ENCODE results near the gene DNAJC25.
"Not testable (repeated sequence)": the region's sequence is repeated elsewhere in the genome, so short reads cannot be mapped to it uniquely, and the experiment has no call there.

DNAJC25 gene

GRCh38 chr9:111628411-111628810, 2.7 kb upstream of the DNAJC25 start:
- no peak for DNase-seq

GRCh38 chr9:111630182-111630963, 761 bp upstream of the DNAJC25 start:
- DNase-seq = no peak

- no peak for DNase-seq
Observed at GRCh38 chr9:111630964-111631213, 245 bp upstream of the DNAJC25 start.

GRCh38 chr9:111632060-111632459, 926 bp downstream of the DNAJC25 start:
- no peak for DNase-seq

GRCh38 chr9:111632695-111633388, 1.7 kb downstream of the DNAJC25 start:
- DNase-seq = no peak

GRCh38 chr9:111633389-111633736, 2.2 kb downstream of the DNAJC25 start:
- DNase-seq = no peak

- no peak for DNase-seq
Observed at GRCh38 chr9:111634860-111635259, 3.7 kb downstream of the DNAJC25 start.

GRCh38 chr9:111637421-111637950, 6.4 kb downstream of the DNAJC25 start:
- DNase-seq = no peak

GRCh38 chr9:111644195-111644772, 13.2 kb downstream of the DNAJC25 start:
- DNase-seq = no peak

- no peak for DNase-seq
Observed at GRCh38 chr9:111645806-111646205, 14.7 kb downstream of the DNAJC25 start.

GRCh38 chr9:111646417-111646816, 15.3 kb downstream of the DNAJC25 start:
- no peak for DNase-seq

- no peak for DNase-seq
Observed at GRCh38 chr9:111648066-111648465, 16.9 kb downstream of the DNAJC25 start.

- no peak for DNase-seq
Observed at GRCh38 chr9:111649016-111649415, 17.9 kb downstream of the DNAJC25 start.

- DNase-seq = no peak
Observed at GRCh38 chr9:111657051-111657450, 25.9 kb downstream of the DNAJC25 start.

GRCh38 chr9:111658943-111659342, 27.8 kb downstream of the DNAJC25 start:
- DNase-seq = no peak

- no peak for DNase-seq
Observed at GRCh38 chr9:111659691-111660090, 28.6 kb downstream of the DNAJC25 start.

GRCh38 chr9:111661150-111661801, 30.1 kb downstream of the DNAJC25 start, which contains the start of gene GNG10:
Gene GNG10, plus strand, starts transcription at chr9:111661605. Its CDS starts 30 bp downstream, at chr9:111661635.
- DNase-seq = peak; percentile 11

- DNase-seq = peak; percentile 18
Observed at GRCh38 chr9:111661802-111662521, 30.8 kb downstream of the DNAJC25 start.

- no peak for DNase-seq
Observed at GRCh38 chr9:111662576-111663300, 31.6 kb downstream of the DNAJC25 start.

- no peak for DNase-seq
Observed at GRCh38 chr9:111663301-111663823, 32.2 kb downstream of the DNAJC25 start.

- DNase-seq = no peak
Observed at GRCh38 chr9:111668026-111668573, 37.0 kb downstream of the DNAJC25 start.

GRCh38 chr9:111668601-111669000, 37.5 kb downstream of the DNAJC25 start:
- not testable (repeated sequence) for DNase-seq

Data from amniotic stem cell (primary cell).